Omental fat pad (tissue), 4 donors: ENCODE results near the gene ERP29. TPM values are rescaled to one million over a fixed set of nuclear protein-coding genes. Genes with fewer than 3 reads are reported as not detected.
"Not testable (repeated sequence)": the region's sequence is repeated elsewhere in the genome, so short reads cannot be mapped to it uniquely, and the experiment has no call there.

ENCODE experiments used
- ATAC-seq: fragments of 150-250 bp; one replicate; pipeline ENCODE4 v1.9.1; 2016; ENCODE audit warnings: mild to moderate bottlenecking, moderate library complexity; ENCODE audit not compliant: low FRiP score
- DNase-seq: peaks from one replicate; pipeline ENCODE4 v3.0.0-alpha.2; 2019; ENCODE audit warnings: low spot score
- CTCF ChIP-seq, 3 donors: fragments of 450-650 bp; IDR thresholded peaks; one replicate each; pipeline ENCODE4 v1.5.1; 2016 to 2017; ENCODE audit warnings: antibody characterized with exemption in 3 of 3, mild to moderate bottlenecking in 3 of 3, moderate library complexity in 2 of 3
- small RNA-seq: library from RNA; depleted of rRNA; stranded (forward); fragments of <200 nt; gene quantifications from one replicate; pipeline ENCODE3, GENCODE V24; 2016
- total RNA-seq, 4 donors: library from RNA; depleted of rRNA; stranded (reverse); fragments of >200 nt; gene quantifications; one replicate each; pipeline ENCODE4 v1.1.0, GENCODE V29; 2016

Gene ERP29
- total RNA-seq, 4 donors from 2014 or later, result 28.6 to 39.7 (median 32.3) TPM

GRCh38 chr12:112035219-112035785 lies 22.1 kb downstream of the ERP29 start:
- ATAC-seq (no peak), DNase-seq (no peak)
- TF ChIP-seq CTCF (IDR thresholded peaks at IDR 0.05), result no peak

GRCh38 chr12:112036614-112037013 lies 23.4 kb downstream of the ERP29 start:
- not testable (repeated sequence) for DNase-seq, ATAC-seq

GRCh38 chr12:112046003-112046402 lies 32.8 kb downstream of the ERP29 start:
- DNase-seq, result no peak
- ATAC-seq, result no peak
- no peak for TF ChIP-seq CTCF (IDR thresholded peaks at IDR 0.05)

- TF ChIP-seq CTCF (IDR thresholded peaks at IDR 0.05), result no peak
- DNase-seq (no peak), ATAC-seq (no peak)
Observed at GRCh38 chr12:112049351-112049750, 36.1 kb downstream of the ERP29 start.

- no peak for TF ChIP-seq CTCF (IDR thresholded peaks at IDR 0.05)
- no peak for ATAC-seq
- DNase-seq, result no peak
Observed at GRCh38 chr12:112061137-112061536, 47.9 kb downstream of the ERP29 start.

- ATAC-seq, result no peak
- TF ChIP-seq CTCF (IDR thresholded peaks at IDR 0.05), result no peak
- no peak for DNase-seq
Observed at GRCh38 chr12:112063273-112063672, 50.0 kb downstream of the ERP29 start.

GRCh38 chr12:112066566-112066965 lies 53.3 kb downstream of the ERP29 start:
- DNase-seq (no peak), ATAC-seq (no peak)
- no peak for TF ChIP-seq CTCF (IDR thresholded peaks at IDR 0.05)

Small RNA genes lying within 50 kb of the gene (small RNA-seq; reads per million reads assigned to genes)
- gene AC004024.1 (not detected), gene MIR3657 (not detected), gene RF00019 (not detected)

Other genes with a start within 250 kb of the ERP29 start
- 100 to 1,000 TPM; 129 to 365 (median 231) TPM for gene ALDH2, start 246.5 kb upstream of the ERP29 start, total RNA-seq
- gene MAPKAPK5, start 171.2 kb upstream of the ERP29 start, total RNA-seq, result 10 to 100 TPM; 31.8 to 41.7 (median 37.3) TPM
- 1 to 10 TPM; 5.4 to 9.2 (median 6.6) TPM for gene TMEM116, start 261 bp upstream of the ERP29 start, total RNA-seq
- gene NAA25, start 95.4 kb downstream of the ERP29 start, total RNA-seq, result 10 to 100 TPM; 16.6 to 70.6 (median 23.0) TPM
- 10 to 100 TPM; 25.1 to 44.3 (median 29.8) TPM for gene TRAFD1, start 112.1 kb downstream of the ERP29 start, total RNA-seq